K562 (cell line): Measurements from ENCODE around the gene VIM. TPM values are rescaled to one million over a fixed set of nuclear protein-coding genes. Genes with fewer than 3 reads are reported as not detected.
A peak's percentile ranks its signal among the peaks of the same experiment; 100 is the strongest.

Experiments
- DIDO1 ChIP-seq: fragments of 450-650 bp; IDR thresholded peaks from 2 replicates; pipeline ENCODE4 v1.6.1; 2016; ENCODE audit warnings: low read depth, missing biosample characterization, missing genetic modification characterization
- HNRNPL ChIP-seq: fragments of 200-400 bp; formaldehyde crosslinking; IDR thresholded peaks from 2 replicates; pipeline ENCODE4 v1.6.1; 2017; ENCODE audit warnings: low read depth, mild to moderate bottlenecking, low read length
- KDM4B ChIP-seq, 2 experiments: fragments of 450-650 bp in 1 of 2; sonication (generic) in 1 of 2; IDR thresholded peaks; 2 replicates each; pipeline ENCODE4 v1.6.1; 2016 to 2017; ENCODE audit warnings: borderline replicate concordance in 2 of 2, antibody characterized with exemption in 1 of 2, low read depth in 1 of 2, mild to moderate bottlenecking in 1 of 2
- KLF1 ChIP-seq: fragments of 450-650 bp; IDR thresholded peaks from 2 replicates; pipeline ENCODE4 v1.6.1; 2016; ENCODE audit warnings: missing genetic modification characterization, missing compliant biosample characterization
- LCOR ChIP-seq: sonication (generic); formaldehyde crosslinking; IDR thresholded peaks from 2 replicates; pipeline ENCODE4 v1.8.0; 2022; ENCODE audit warnings: mild to moderate bottlenecking, missing genetic modification reagents
- MTF1 ChIP-seq: fragments of 250-450 bp; sonication (Bioruptor Pico); IDR thresholded peaks from 2 replicates; pipeline ENCODE4 v1.9.0; 2021; ENCODE audit warnings: moderate library complexity, mild to moderate bottlenecking, inconsistent platforms, borderline replicate concordance
- MYNN ChIP-seq, 2 experiments: sonication (generic); formaldehyde crosslinking in 1 of 2; IDR thresholded peaks; 2 replicates each; pipeline versions ENCODE4 v1.5.0 to v1.6.1; 2016 to 2020; ENCODE audit warnings: antibody characterized with exemption in 1 of 2, missing genetic modification reagents in 1 of 2
- NFRKB ChIP-seq: fragments of 450-650 bp; IDR thresholded peaks from 2 replicates; pipeline ENCODE4 v1.6.1; 2016; ENCODE audit warnings: low read depth
- NR2C2 ChIP-seq, 2 experiments: fragments of 200-800 bp in 1 of 2; sonication (Bioruptor generic) in 1 of 2; sonication (generic) in 1 of 2; formaldehyde crosslinking in 1 of 2; IDR thresholded peaks; 2 replicates each; pipeline versions ENCODE4 v1.6.1 to v1.8.0; 2016 to 2022; ENCODE audit warnings: mild to moderate bottlenecking in 1 of 2, missing compliant biosample characterization in 1 of 2, missing genetic modification characterization in 1 of 2, missing genetic modification reagents in 1 of 2
- NRF1 ChIP-seq, 2 experiments: fragments of 450-650 bp; IDR thresholded peaks in 1 of 2; conservative IDR thresholded peaks in 1 of 2; 2 replicates each; pipeline ENCODE4 v1.6.1; 2014; ENCODE audit warnings: mild to moderate bottlenecking in 2 of 2
- PHF20 ChIP-seq: fragments of 450-650 bp; IDR thresholded peaks from 2 replicates; pipeline ENCODE4 v1.6.1; 2018; ENCODE audit not compliant: partially characterized antibody
- PTTG1 ChIP-seq: fragments of 450-650 bp; IDR thresholded peaks from 2 replicates; pipeline ENCODE4 v1.6.1; 2016; ENCODE audit warnings: low read depth, mild to moderate bottlenecking, missing genetic modification characterization, missing compliant biosample characterization
- RBBP5 ChIP-seq: fragments of 200-600 bp; sonication (generic); IDR thresholded peaks from 2 replicates; pipeline ENCODE4 v1.6.1; 2012; ENCODE audit warnings: borderline replicate concordance, mild to moderate bottlenecking, low read length, control low read depth, inconsistent platforms; ENCODE audit not compliant: insufficient read depth, poor library complexity, severe bottlenecking
- RFX7 ChIP-seq: fragments of 250-450 bp; sonication (Bioruptor Pico); IDR thresholded peaks from 2 replicates; pipeline ENCODE4 v1.5.1; 2021; ENCODE audit warnings: mild to moderate bottlenecking
- ZNF274 ChIP-seq: IDR thresholded peaks from 2 replicates; pipeline ENCODE4 v1.6.1; 2011; ENCODE audit warnings: low read depth, mild to moderate bottlenecking, low read length, moderate library complexity, borderline replicate concordance
- ZNF41 ChIP-seq: fragments of 250-450 bp; sonication (Bioruptor Pico); conservative IDR thresholded peaks from 2 replicates; pipeline ENCODE4 v1.4.0; 2020; ENCODE audit warnings: mild to moderate bottlenecking
- ZNF431 ChIP-seq: sonication (generic); formaldehyde crosslinking; IDR thresholded peaks from 2 replicates; pipeline ENCODE4 v1.8.0; 2022; ENCODE audit warnings: mild to moderate bottlenecking, missing genetic modification reagents
- polyA plus RNA-seq, 8 experiments: library from polyadenylated mRNA; depleted of rRNA in 4 of 8; stranded (reverse) in 5 of 8; unstranded in 3 of 8; fragments of >200 nt; fragmentation: Nextera tagmentation in 2 of 8; fragmentation: Illumina TruSeq in 1 of 8; extraction: Ambion mirVana in 2 of 8; extraction: Trizol in 1 of 8; gene quantifications; 2 replicates each; pipeline versions ENCODE4 v1.2.1 to v1.2.3, GENCODE V29; 2011 to 2014; ENCODE audit warnings: inconsistent platforms in 1 of 8, missing spikeins in 1 of 8
- total RNA-seq, 7 experiments: library from RNA; depleted of rRNA in 6 of 7; stranded (reverse); fragments of >200 nt in 6 of 7; fragmentation: Illumina TruSeq in 2 of 7; extraction: Trizol in 2 of 7; gene quantifications; 2 replicates each; pipeline versions ENCODE4 v1.2.1 to v1.2.3, GENCODE V29; 2011 to 2021; ENCODE audit warnings: low replicate concordance in 1 of 7
- TF ChIP-seq, protein P1 (sequence below): IDR thresholded peaks from 2 replicates; pipeline ENCODE4 v1.6.1; 2012; ENCODE audit warnings: low read depth, low read length, improper control_type of control experiment, borderline replicate concordance
- TF ChIP-seq, protein P2 (sequence below): sonication (generic); formaldehyde crosslinking; IDR thresholded peaks from 2 replicates; pipeline ENCODE4 v1.8.0; 2022; ENCODE audit warnings: mild to moderate bottlenecking, missing genetic modification reagents
- TF ChIP-seq, protein P3 (sequence below): sonication (generic); formaldehyde crosslinking; IDR thresholded peaks from 2 replicates; pipeline ENCODE4 v1.8.1; 2022; ENCODE audit warnings: missing genetic modification reagents
- TF ChIP-seq, protein P4 (sequence below): fragments of 450-650 bp; formaldehyde crosslinking; IDR thresholded peaks from 2 replicates; pipeline ENCODE4 v1.4.0; 2020; ENCODE audit warnings: mild to moderate bottlenecking, moderate library complexity

VIM gene
- total and polyA plus RNA-seq, 9 of the 15 experiments (the other 6 are each of a cell fraction or from before 2014, with no cell fraction given), result 86.0 to 621 (median 383) TPM

DNA sequence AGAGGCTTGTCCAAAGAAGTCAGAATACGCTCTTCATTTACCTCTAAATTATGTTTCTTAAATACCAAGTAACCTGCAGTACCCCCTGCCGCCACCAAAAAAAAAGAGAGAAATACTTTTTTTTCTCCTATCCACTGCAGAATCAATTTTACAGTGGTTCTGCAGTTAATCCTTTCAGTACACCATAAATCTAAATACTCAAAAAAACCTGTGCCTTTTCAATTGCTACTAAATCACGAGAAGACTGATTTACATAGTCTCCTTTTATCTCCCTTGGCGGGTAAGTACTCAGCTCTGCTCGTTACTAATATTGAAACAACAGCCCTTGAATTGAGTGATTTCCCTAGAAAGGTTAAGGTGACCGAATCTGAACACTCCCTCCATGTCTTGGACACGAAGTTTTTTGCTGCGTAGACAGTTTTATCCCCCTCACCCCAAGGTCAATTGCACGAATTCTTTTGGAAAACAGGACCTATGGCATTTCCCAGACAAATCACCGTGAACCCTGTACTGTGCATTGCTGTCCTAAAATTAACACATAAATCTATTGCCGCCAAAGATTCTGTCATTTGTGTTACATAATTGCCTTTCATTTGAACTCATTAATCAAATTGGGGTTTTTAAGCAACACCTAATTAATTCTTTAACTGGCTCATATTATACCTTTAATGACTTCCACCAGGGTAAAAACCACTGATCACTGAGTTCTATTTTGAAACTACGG is 512 bp upstream of the VIM start (continued):
- TF ChIP-seq, protein P1, sequence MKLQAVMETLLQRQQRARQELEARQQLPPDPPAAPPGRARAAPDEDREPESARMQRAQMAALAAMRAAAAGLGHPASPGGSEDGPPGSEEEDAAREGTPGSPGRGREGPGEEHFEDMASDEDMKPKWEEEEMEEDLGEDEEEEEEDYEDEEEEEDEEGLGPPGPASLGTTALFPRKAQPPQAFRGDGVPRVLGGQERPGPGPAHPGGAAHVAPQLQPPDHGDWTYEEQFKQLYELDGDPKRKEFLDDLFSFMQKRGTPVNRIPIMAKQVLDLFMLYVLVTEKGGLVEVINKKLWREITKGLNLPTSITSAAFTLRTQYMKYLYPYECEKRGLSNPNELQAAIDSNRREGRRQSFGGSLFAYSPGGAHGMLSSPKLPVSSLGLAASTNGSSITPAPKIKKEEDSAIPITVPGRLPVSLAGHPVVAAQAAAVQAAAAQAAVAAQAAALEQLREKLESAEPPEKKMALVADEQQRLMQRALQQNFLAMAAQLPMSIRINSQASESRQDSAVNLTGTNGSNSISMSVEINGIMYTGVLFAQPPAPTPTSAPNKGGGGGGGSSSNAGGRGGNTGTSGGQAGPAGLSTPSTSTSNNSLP, result no peak
- TF ChIP-seq LCOR (CRISPR knock-in tag), result no peak; the same call in 1 of the 2 replicates
- no peak for TF ChIP-seq HNRNPL
- no peak for TF ChIP-seq ZNF274
- TF ChIP-seq, protein P2, sequence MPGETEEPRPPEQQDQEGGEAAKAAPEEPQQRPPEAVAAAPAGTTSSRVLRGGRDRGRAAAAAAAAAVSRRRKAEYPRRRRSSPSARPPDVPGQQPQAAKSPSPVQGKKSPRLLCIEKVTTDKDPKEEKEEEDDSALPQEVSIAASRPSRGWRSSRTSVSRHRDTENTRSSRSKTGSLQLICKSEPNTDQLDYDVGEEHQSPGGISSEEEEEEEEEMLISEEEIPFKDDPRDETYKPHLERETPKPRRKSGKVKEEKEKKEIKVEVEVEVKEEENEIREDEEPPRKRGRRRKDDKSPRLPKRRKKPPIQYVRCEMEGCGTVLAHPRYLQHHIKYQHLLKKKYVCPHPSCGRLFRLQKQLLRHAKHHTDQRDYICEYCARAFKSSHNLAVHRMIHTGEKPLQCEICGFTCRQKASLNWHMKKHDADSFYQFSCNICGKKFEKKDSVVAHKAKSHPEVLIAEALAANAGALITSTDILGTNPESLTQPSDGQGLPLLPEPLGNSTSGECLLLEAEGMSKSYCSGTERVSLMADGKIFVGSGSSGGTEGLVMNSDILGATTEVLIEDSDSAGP (CRISPR knock-in tag), result no peak
- no peak for TF ChIP-seq PHF20
- no peak for TF ChIP-seq ZNF41 (CRISPR knock-in tag)
- TF ChIP-seq NRF1 (conservative IDR thresholded peaks at IDR 0.05 in 1 of 2, IDR thresholded peaks at IDR 0.05 in 1 of 2), result no peak
- no peak for TF ChIP-seq ZNF431 (CRISPR knock-in tag)
- TF ChIP-seq, protein P3, sequence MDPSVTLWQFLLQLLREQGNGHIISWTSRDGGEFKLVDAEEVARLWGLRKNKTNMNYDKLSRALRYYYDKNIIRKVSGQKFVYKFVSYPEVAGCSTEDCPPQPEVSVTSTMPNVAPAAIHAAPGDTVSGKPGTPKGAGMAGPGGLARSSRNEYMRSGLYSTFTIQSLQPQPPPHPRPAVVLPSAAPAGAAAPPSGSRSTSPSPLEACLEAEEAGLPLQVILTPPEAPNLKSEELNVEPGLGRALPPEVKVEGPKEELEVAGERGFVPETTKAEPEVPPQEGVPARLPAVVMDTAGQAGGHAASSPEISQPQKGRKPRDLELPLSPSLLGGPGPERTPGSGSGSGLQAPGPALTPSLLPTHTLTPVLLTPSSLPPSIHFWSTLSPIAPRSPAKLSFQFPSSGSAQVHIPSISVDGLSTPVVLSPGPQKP (CRISPR knock-in tag), result no peak
- no peak for TF ChIP-seq KLF1 (tag)
- TF ChIP-seq PTTG1 (tag), result no peak
- TF ChIP-seq RFX7 (CRISPR knock-in tag), result no peak
- TF ChIP-seq NFRKB, result peak; percentile 48; the same call in 1 of the 2 replicates
- TF ChIP-seq MTF1, result no peak
- TF ChIP-seq NR2C2 (CRISPR knock-in tag; IDR thresholded peaks at IDR 0.05), result no peak
- peak; percentile 68 for TF ChIP-seq NR2C2 (tag; IDR thresholded peaks at IDR 0.05)
- no peak for TF ChIP-seq DIDO1
- TF ChIP-seq, protein P4, sequence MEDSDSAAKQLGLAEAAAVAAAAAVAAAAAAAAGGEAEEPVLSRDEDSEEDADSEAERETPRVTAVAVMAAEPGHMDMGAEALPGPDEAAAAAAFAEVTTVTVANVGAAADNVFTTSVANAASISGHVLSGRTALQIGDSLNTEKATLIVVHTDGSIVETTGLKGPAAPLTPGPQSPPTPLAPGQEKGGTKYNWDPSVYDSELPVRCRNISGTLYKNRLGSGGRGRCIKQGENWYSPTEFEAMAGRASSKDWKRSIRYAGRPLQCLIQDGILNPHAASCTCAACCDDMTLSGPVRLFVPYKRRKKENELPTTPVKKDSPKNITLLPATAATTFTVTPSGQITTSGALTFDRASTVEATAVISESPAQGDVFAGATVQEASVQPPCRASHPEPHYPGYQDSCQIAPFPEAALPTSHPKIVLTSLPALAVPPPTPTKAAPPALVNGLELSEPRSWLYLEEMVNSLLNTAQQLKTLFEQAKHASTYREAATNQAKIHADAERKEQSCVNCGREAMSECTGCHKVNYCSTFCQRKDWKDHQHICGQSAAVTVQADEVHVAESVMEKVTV (CRISPR knock-in tag), result no peak
- no peak for TF ChIP-seq KDM4B (IDR thresholded peaks at IDR 0.05; ENCODE audit: borderline replicate concordance in 2 of 2, low read depth in 1 of 2)
- no peak for TF ChIP-seq RBBP5
- no peak for TF ChIP-seq MYNN (IDR thresholded peaks at IDR 0.05)
- no peak for TF ChIP-seq MYNN (CRISPR knock-in tag; IDR thresholded peaks at IDR 0.05)
